H1 (cell line): ENCODE measurements around the gene PDE9A.
A peak's percentile ranks its signal among the peaks of the same experiment; 100 is the strongest.

Source experiments
- RFX5 ChIP-seq: IDR thresholded peaks from 2 replicates; pipeline ENCODE4 v1.6.1; 2011; ENCODE audit warnings: low read depth, low read length, improper control_type of control experiment, borderline replicate concordance
- SP1 ChIP-seq: IDR thresholded peaks from 2 replicates; pipeline ENCODE4 v1.6.1; 2011; ENCODE audit warnings: low read depth, low read length

GRCh38 chr21:42781150-42781970 is 127.9 kb downstream of the PDE9A start:
- 0 out of 2 replicates have a peak, but pooled peaks have one; percentile 21 for TF ChIP-seq SP1
- TF ChIP-seq RFX5, result no peak
